Stimulated activated naive CD8-positive, alpha-beta T cell treated with anti-CD3 and anti-CD28 coated beads, Interleukin-15, amount 100 ng/mL, for 72 hours (primary cell): ENCODE measurements around the gene UNC5CL.

Experiments used
- ATAC-seq: fragments of 150-1000 bp; cut with Tn5 transposase; 2 replicates; pipeline ENCODE4 v1.10.0; 2021; ENCODE audit warnings: mild to moderate bottlenecking, moderate library complexity
- DNase-seq, 2 donors: peaks; one replicate each; pipeline ENCODE4 v3.0.0; 2021 to 2022
- H3K27ac Mint-ChIP-seq, 2 donors: one replicate each; pipeline ENCODE4 v1.8.0; 2022; ENCODE audit warnings: mild to moderate bottlenecking in 2 of 2, mixed read lengths in 2 of 2, moderate library complexity in 2 of 2
- H3K27me3 Mint-ChIP-seq: one replicate; pipeline ENCODE4 v1.8.0; 2022; ENCODE audit warnings: mixed read lengths
- H3K4me1 Mint-ChIP-seq: one replicate; pipeline ENCODE4 v1.8.0; 2022; ENCODE audit warnings: mild to moderate bottlenecking, mixed read lengths
- H3K4me3 Mint-ChIP-seq, 2 donors: one replicate each; pipeline ENCODE4 v1.8.0; 2022; ENCODE audit warnings: mild to moderate bottlenecking in 2 of 2, mixed read lengths in 2 of 2, moderate library complexity in 1 of 2
- H3K9me3 Mint-ChIP-seq, 2 donors: one replicate each; pipeline ENCODE4 v1.8.0; 2022; ENCODE audit warnings: mixed read lengths in 2 of 2

The UNC5CL gene

DNA sequence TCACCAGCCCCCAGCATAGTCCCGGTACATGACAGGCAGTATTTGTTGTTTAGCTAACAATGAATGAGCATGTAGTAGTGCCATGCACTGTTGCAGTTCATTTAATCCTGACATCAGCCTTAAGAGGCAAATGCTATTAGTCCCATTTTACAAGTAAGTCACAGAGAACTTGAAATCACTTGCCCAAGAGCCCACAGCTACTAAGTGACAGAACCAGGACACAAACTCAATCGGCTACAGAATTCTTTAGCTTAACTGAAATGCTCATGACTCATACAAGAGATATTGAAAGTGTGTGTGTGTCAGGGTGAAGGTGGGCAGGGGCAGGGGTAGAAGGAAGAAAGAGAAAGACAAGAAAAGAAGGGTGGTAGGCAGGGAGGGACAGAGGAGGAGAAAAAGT is 52.7 kb downstream of the UNC5CL start:
- H3K4me3 Mint-ChIP-seq = no peak overlapping the region
- H3K9me3 Mint-ChIP-seq = peaks cover 0 to 5% of the 10 kb centered on the region in 2 donors
- DNase-seq = no peak
- ATAC-seq = no peak
- peaks cover 64% of the 10 kb centered on the region for H3K27me3 Mint-ChIP-seq
- no peaks in the 10 kb centered on the region for H3K4me1 Mint-ChIP-seq
- H3K27ac Mint-ChIP-seq = no peak overlapping the region

DNA sequence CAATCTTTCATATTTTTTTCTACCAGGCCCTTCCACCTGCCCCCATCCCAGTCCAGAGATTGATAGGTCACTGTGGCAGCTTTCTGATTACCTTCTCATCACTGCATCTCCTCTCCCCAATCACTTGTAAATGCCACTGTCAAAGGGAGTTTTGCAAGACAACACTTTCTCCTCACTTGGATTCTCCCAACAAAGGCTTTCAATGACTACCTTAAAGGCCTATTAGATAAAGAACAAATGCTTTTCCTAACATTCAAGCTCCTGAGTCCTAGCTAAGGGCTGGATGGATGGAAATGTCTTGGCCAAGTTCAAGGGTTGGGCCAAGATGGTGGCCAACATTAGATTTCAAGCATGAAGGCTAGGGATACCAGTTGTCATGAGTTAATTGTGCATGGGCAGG is 55.3 kb downstream of the UNC5CL start:
- H3K27ac Mint-ChIP-seq = no peak overlapping the region
- DNase-seq (no peak), ATAC-seq (no peak)
- peaks cover 0 to 5% of the 10 kb centered on the region in 2 donors for H3K9me3 Mint-ChIP-seq
- H3K4me3 Mint-ChIP-seq = no peak overlapping the region
- H3K27me3 Mint-ChIP-seq = peaks cover 76% of the 10 kb centered on the region
- H3K4me1 Mint-ChIP-seq = no peaks in the 10 kb centered on the region

DNA sequence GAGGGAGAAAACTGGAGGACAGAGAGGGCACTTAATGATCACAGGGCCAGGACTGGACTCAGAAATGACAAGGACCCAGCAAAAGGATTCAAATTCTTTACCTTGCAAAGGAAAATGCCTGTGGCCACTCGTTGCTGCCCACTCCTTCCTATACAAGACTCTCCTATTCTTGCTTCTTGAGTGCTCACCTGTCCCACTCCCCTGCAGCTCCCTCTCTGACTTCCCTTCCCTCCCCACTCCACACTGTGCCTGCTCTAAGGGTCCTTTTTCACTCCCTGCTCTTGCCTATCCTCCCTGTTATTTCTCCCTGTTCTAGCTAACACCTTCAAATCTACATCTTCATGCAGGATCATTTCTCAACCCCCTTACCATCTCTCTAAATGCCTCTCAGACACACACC is 56.1 kb downstream of the UNC5CL start:
- no peaks in the 10 kb centered on the region for H3K4me1 Mint-ChIP-seq
- ATAC-seq = no peak
- no peak overlapping the region for H3K27ac Mint-ChIP-seq
- no peak overlapping the region for H3K4me3 Mint-ChIP-seq
- H3K27me3 Mint-ChIP-seq = peaks cover 80% of the 10 kb centered on the region
- no peak for DNase-seq
- peaks cover 0 to 5% of the 10 kb centered on the region in 2 donors for H3K9me3 Mint-ChIP-seq

DNA sequence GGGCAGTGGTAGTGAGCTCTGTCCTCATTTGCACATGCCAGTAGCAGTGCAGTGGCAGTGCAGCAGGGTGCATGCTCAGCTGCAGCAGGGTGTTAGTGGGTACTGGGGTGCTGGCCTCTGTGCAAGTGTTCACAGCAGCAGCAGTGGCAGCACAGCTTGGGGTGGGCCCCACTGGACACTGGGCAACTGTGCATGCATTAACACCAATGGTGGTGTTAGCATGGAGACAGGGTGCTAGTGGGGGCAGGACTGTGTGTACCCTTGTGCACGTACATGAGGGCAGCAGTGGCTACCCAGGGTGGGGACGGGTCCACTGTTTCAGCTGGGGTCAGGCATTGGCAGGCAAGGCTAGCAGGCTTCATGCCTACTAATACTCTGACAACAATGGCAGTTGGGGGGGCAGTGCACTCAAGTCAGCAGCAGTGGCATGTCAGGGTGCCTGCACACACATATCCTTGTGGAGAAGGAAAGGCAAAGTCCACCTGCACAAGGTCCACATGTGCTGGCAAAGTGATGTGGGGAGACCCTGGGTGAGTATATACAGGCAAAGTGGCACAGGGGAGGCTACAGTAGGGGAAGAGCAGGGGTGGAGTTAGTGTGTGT is 60.2 kb downstream of the UNC5CL start:
- no peaks in the 10 kb centered on the region for H3K4me1 Mint-ChIP-seq
- peaks cover 0 to 3% of the 10 kb centered on the region in 2 donors for H3K9me3 Mint-ChIP-seq
- no peak for DNase-seq
- no peak overlapping the region for H3K27ac Mint-ChIP-seq
- no peak overlapping the region for H3K4me3 Mint-ChIP-seq
- no peak for ATAC-seq
- H3K27me3 Mint-ChIP-seq = peaks cover 88% of the 10 kb centered on the region

DNA sequence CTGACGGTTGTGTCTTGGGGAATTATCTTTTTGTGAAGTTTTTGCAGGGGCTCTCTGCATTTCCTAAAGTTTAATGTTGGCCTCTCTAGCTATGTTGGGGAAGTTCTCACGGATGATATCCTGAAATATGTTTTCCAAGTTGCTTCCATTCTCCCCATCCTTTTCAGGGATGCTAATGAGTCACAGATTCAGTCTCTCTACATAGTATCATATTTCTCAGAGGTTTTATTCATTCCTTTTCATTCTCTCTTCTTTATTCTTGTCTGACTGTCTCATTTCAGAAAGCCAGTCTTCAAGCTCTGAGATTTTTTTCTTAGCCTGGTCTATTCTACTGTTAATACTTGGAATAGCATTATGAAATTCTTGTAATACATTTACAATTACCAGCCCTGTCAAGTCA is 61.3 kb downstream of the UNC5CL start:
- DNase-seq (no peak), ATAC-seq (no peak)
- Mint-ChIP-seq H3K4me3 (no peak overlapping the region), H3K9me3 (no peaks in the 10 kb centered on the region), H3K27ac (no peak overlapping the region), H3K27me3 (peaks cover 84% of the 10 kb centered on the region), H3K4me1 (no peaks in the 10 kb centered on the region)

DNA sequence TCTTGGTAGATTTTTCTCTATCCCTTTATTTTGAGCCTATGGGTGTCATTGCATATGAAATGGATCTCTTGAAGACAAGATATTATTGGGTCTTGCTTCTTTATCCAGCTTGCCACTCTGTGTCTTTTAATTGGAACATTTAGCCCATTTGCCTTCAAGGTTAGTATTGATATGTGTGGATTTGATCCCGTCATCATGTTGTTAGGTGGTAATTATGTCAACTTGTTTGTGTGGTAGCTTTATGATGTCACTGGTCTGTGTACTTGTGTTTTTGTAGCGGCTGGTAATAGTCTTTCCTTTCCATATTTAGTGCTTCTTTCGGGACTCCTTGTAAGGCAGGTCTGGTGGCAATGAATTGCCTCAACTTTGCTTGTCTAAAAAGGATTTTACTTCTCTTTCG is 61.9 kb downstream of the UNC5CL start:
- no peak overlapping the region for H3K4me3 Mint-ChIP-seq

More for the DNA sequence above, 61.9 kb downstream of the UNC5CL start:
- ATAC-seq (no peak), DNase-seq (no peak)
- Mint-ChIP-seq H3K9me3 (no peaks in the 10 kb centered on the region), H3K4me1 (no peaks in the 10 kb centered on the region), H3K27ac (no peak overlapping the region), H3K27me3 (peaks cover 78% of the 10 kb centered on the region)
